Body of pancreas (tissue), 4 donors: ENCODE data around the gene LDLRAD2. TPM values are rescaled to one million over a fixed set of nuclear protein-coding genes. Genes with fewer than 3 reads are reported as not detected.

Experiments used
- ATAC-seq: fragments of 150-250 bp; one replicate; pipeline ENCODE4 v1.9.1; 2016
- DNase-seq, 4 donors: peaks; one replicate each; pipeline ENCODE4 v3.0.0-alpha.2; 2019
- H3K27ac ChIP-seq, 4 donors: fragments of 200-600 bp; sonication (generic); 1 replicate in 3 of 4; 2 replicates in 1 of 4; pipeline versions ENCODE4 v1.5.1 to v1.6.1; 2016 to 2019; ENCODE audit warnings: mild to moderate bottlenecking in 1 of 4, mixed read lengths in 1 of 4, moderate library complexity in 1 of 4
- H3K27me3 ChIP-seq, 2 donors: fragments of 200-600 bp; sonication (generic); one replicate each; pipeline ENCODE4 v1.6.0; 2016; ENCODE audit warnings: mild to moderate bottlenecking in 1 of 2
- H3K36me3 ChIP-seq, 2 donors: fragments of 200-600 bp; sonication (generic); replicated peaks in 1 of 2; 2 replicates each; pipeline ENCODE4 v1.5.1; 2016; ENCODE audit warnings: low read depth in 2 of 2; ENCODE audit not compliant: insufficient read depth in 1 of 2
- H3K4me1 ChIP-seq: fragments of 200-600 bp; sonication (generic); one replicate; pipeline ENCODE4 v1.6.0; 2016
- H3K4me3 ChIP-seq, 2 donors: fragments of 200-600 bp; sonication (generic); 1 replicate in 1 of 2; 2 replicates in 1 of 2; pipeline ENCODE4 v1.5.1; 2016 to 2019
- H3K9me3 ChIP-seq, 3 donors: fragments of 200-600 bp; sonication (generic); 1 replicate in 2 of 3; 2 replicates in 1 of 3; pipeline ENCODE4 v1.5.1; 2016
- POLR2A ChIP-seq, 3 donors: fragments of 450-650 bp; IDR thresholded peaks; one replicate each; pipeline ENCODE4 v1.6.1; 2016; ENCODE audit warnings: antibody characterized with exemption in 3 of 3, mild to moderate bottlenecking in 2 of 3
- WGBS, 2 donors: methylation state at CpG; one replicate each; pipeline ENCODE4 v1.1.5; 2017; 5-methylcytosine and 5-hydroxymethylcytosine counted together
- intact Hi-C: fragments of 100-400 bp; cut with DNase I; formaldehyde crosslinking; loops from one replicate; pipeline ENCODE4 v1.15.1; 2023
- total RNA-seq, 2 donors: library from RNA; depleted of rRNA; stranded (reverse); fragments of >200 nt; gene quantifications; one replicate each; pipeline ENCODE4 v1.1.0, GENCODE V29; 2016
- TF ChIP-seq, protein P1 (sequence below), 7 experiments: fragments of 450-650 bp in 4 of 7; fragments of 200-600 bp in 3 of 7; sonication (generic) in 3 of 7; IDR thresholded peaks; one replicate each; pipeline ENCODE4 v1.5.1; 2016 to 2019; ENCODE audit warnings: antibody characterized with exemption in 7 of 7

Gene LDLRAD2
- total RNA-seq, 2 donors from 2014 or later: 2.3 TPM; not detected in 1

DNA sequence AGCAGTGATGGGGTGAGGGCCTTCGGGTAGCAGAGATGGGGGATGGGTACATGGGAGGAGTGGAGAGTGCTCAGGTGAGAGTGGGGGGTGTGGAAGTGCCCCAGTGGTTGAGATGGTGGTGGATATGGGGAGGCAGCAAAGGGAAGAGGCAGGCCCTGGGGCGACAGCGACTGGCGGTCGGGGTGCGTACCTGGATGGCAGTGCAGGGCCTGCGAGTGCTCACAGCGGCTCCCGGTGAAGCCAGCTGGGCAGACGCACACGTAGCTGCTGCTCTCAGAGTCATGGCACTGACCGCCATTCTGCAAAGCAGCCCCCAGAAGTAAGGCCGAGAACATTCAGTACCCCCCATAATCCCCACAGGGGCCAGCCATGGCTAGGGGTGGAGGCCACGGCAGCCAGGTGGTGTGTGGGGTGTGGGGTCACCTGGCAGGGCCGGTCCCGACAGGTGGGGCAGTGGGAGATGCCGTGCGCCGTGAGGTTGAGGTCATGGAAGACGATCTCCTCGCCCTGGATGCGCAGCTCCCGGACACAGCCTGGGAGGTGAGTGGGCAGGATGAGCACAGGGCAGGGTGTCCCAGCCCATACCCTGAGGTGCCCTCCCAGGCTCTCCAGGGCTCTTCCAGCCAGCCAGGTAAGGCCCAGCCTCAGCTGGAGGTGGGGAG is 18.9 kb downstream of the LDLRAD2 start:
- WGBS, 2 donors: 94 to 95% methylated on average over 9 to 23 of the region's 23 CpGs
- H3K4me3 ChIP-seq: no peak overlapping the region
- no peak overlapping the region for H3K27ac ChIP-seq
- intact Hi-C loops: no loop called here
- H3K36me3 ChIP-seq: peaks cover 10 to 14% of the 10 kb centered on the region in 2 donors
- TF ChIP-seq POLR2A (IDR thresholded peaks at IDR 0.05): no peak
- TF ChIP-seq, protein P1, sequence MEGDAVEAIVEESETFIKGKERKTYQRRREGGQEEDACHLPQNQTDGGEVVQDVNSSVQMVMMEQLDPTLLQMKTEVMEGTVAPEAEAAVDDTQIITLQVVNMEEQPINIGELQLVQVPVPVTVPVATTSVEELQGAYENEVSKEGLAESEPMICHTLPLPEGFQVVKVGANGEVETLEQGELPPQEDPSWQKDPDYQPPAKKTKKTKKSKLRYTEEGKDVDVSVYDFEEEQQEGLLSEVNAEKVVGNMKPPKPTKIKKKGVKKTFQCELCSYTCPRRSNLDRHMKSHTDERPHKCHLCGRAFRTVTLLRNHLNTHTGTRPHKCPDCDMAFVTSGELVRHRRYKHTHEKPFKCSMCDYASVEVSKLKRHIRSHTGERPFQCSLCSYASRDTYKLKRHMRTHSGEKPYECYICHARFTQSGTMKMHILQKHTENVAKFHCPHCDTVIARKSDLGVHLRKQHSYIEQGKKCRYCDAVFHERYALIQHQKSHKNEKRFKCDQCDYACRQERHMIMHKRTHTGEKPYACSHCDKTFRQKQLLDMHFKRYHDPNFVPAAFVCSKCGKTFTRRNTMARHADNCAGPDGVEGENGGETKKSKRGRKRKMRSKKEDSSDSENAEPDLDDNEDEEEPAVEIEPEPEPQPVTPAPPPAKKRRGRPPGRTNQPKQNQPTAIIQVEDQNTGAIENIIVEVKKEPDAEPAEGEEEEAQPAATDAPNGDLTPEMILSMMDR (IDR thresholded peaks at IDR 0.05): no peak
- ATAC-seq: no peak
- H3K4me1 ChIP-seq: no peaks in the 10 kb centered on the region
- no peaks in the 10 kb centered on the region for H3K27me3 ChIP-seq
- no peak for DNase-seq
- H3K9me3 ChIP-seq: no peaks in the 10 kb centered on the region

GRCh38 chr1:21831454-21831970 is 19.4 kb downstream of the LDLRAD2 start:
- no peak for DNase-seq
- TF ChIP-seq, protein P1 (IDR thresholded peaks at IDR 0.05): no peak
- TF ChIP-seq POLR2A (IDR thresholded peaks at IDR 0.05): no peak

DNA sequence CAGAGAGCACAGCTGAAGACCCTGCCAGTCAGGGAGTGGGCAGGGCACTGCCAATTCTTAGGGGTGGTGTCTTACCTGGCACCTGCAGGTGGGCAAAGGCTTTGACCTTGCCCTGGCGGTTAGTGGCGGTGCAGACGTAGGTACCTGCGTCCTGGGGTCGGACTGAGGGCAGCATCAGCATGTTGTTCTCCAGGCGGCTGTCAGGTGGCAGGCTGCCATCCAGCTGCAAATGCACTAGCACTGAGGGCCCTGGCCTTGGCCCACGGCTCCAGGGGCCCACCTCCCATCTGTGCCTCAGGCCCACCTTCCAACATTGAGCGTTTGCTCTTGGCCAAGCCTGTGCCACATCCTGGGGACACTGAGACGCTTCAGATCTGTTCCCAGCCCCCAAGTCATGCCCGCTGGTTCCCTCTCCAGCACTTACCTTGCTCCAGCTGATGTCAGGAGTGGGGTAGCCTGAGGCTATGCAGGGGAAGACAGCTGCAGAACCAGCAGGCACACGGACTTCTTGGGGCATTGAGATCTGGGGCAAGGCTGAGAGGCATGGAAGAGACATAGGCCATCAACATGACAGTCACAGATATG is 21.4 kb downstream of the LDLRAD2 start:
- H3K4me3 ChIP-seq: no peak overlapping the region
- intact Hi-C loops: no loop called here
- H3K27ac ChIP-seq: no peak overlapping the region
- ATAC-seq (no peak), DNase-seq (no peak)
- H3K27me3 ChIP-seq: no peaks in the 10 kb centered on the region
- no peaks in the 10 kb centered on the region for H3K4me1 ChIP-seq
- TF ChIP-seq, protein P1 (IDR thresholded peaks at IDR 0.05): no peak
- TF ChIP-seq POLR2A (IDR thresholded peaks at IDR 0.05): no peak
- H3K9me3 ChIP-seq: no peaks in the 10 kb centered on the region
- peaks cover 10 to 14% of the 10 kb centered on the region in 2 donors for H3K36me3 ChIP-seq
- WGBS, 2 donors: 82% methylated on average over 9 of the region's 11 CpGs; no CpG with 5 or more reads in 1 of the 2 donors

More at GRCh38 chr1:21831454-21831970, 19.4 kb downstream of the LDLRAD2 start:
- peaks cover 10 to 14% of the 10 kb centered on the region in 2 donors for H3K36me3 ChIP-seq
- no peaks in the 10 kb centered on the region for H3K27me3 ChIP-seq
- no peak overlapping the region for H3K4me3 ChIP-seq
- no peaks in the 10 kb centered on the region for H3K9me3 ChIP-seq
- WGBS, 2 donors: 90 to 94% methylated on average over 8 to 13 of the region's 14 CpGs
- intact Hi-C loops: no loop called here
- no peak overlapping the region for H3K27ac ChIP-seq
- ATAC-seq: no peak
- H3K4me1 ChIP-seq: no peaks in the 10 kb centered on the region

DNA sequence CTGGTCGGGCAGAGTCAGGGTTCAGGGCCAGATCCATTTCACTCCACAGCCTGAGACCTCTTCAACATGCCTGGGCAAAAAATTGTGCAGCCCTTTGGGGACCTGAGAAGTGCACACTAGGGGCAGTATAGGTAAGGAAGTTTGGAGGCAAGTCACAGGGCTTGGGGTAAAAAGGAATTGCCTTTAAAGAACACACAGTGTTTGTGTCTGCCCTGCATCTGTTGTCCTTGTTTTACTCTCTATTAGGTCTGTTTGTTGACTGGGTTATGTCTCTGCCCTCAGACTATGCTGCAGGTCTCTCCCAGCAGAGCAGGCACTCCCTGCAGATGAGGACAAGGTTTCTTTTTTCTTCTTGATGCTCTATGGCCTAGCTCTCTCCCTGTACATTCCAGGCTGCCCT is 22.0 kb downstream of the LDLRAD2 start:
- no peak overlapping the region for H3K4me3 ChIP-seq
- 90 to 100% methylated on average over 1 of the region's 1 CpG for WGBS, 2 donors
- no peak for ATAC-seq
- H3K9me3 ChIP-seq: no peaks in the 10 kb centered on the region
- H3K36me3 ChIP-seq: peaks cover 10 to 17% of the 10 kb centered on the region in 2 donors
- TF ChIP-seq, protein P1 (IDR thresholded peaks at IDR 0.05): no peak
- no peak for TF ChIP-seq POLR2A (IDR thresholded peaks at IDR 0.05)
- H3K4me1 ChIP-seq: no peaks in the 10 kb centered on the region
- H3K27me3 ChIP-seq: no peaks in the 10 kb centered on the region
- no peak for DNase-seq
- H3K27ac ChIP-seq: no peak overlapping the region
- intact Hi-C loops: no loop called here
